Activated CD4-positive, alpha-beta T cell treated with anti-CD3 and anti-CD28 coated beads for 4 hours (primary cell): ENCODE measurements around the gene TBX6.
"Not testable (repeated sequence)": the region's sequence is repeated elsewhere in the genome, so short reads cannot be mapped to it uniquely, and the experiment has no call there.

Experiments
- DNase-seq, 2 donors: peaks; one replicate each; pipeline ENCODE4 v3.0.0-alpha.2; 2020

TBX6 gene, protein sequence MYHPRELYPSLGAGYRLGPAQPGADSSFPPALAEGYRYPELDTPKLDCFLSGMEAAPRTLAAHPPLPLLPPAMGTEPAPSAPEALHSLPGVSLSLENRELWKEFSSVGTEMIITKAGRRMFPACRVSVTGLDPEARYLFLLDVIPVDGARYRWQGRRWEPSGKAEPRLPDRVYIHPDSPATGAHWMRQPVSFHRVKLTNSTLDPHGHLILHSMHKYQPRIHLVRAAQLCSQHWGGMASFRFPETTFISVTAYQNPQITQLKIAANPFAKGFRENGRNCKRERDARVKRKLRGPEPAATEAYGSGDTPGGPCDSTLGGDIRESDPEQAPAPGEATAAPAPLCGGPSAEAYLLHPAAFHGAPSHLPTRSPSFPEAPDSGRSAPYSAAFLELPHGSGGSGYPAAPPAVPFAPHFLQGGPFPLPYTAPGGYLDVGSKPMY

DNA sequence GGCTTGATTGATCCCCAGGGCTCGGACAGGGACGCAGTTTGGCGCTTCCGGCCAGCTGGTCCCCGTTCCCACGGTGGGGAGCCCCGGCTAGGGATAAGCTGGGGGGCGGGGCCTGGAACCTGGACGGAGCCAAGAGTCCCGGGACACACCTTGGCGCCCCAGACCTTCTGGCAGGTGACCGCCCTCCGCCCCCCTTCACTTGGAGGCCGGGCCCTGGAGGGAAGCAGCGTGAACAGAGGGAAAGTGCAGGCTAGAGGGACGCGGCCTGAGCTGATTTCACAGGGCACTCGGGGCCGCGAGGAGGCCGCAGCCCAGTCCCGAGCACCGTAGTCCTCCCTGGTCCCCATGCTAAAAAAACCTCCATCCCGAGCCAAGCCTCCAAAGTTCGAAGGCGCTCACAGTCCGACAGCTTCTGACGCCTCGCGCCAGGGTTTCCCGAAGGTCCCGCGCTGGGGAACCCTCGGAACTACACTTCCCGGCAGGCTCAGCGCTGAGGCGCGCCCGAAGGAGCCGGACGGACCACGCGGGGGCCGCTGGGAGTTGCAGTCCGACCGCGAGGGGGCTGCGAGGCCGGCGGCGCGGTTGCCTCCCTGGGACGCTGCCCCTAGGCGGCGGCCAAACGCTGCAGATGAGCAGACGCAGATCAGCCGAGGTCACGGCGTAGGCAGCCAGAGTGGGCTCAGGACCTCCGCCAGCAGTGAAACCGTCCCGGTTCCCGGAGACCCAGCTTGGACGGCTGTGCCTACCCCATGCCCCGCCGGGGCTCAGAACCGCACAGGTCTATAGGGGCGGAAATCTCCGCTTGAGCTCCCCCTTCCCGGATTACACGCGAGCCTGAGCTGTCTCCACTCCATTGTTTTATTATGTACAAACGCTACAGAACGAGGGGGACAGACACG lies at the start of gene TBX6:
Gene TBX6, minus strand, starts transcription at position 451 of the 899 bp plus-strand sequence. CDS start 731 bp downstream, outside the sequence.
- peak; percentile 92 for DNase-seq

DNA sequence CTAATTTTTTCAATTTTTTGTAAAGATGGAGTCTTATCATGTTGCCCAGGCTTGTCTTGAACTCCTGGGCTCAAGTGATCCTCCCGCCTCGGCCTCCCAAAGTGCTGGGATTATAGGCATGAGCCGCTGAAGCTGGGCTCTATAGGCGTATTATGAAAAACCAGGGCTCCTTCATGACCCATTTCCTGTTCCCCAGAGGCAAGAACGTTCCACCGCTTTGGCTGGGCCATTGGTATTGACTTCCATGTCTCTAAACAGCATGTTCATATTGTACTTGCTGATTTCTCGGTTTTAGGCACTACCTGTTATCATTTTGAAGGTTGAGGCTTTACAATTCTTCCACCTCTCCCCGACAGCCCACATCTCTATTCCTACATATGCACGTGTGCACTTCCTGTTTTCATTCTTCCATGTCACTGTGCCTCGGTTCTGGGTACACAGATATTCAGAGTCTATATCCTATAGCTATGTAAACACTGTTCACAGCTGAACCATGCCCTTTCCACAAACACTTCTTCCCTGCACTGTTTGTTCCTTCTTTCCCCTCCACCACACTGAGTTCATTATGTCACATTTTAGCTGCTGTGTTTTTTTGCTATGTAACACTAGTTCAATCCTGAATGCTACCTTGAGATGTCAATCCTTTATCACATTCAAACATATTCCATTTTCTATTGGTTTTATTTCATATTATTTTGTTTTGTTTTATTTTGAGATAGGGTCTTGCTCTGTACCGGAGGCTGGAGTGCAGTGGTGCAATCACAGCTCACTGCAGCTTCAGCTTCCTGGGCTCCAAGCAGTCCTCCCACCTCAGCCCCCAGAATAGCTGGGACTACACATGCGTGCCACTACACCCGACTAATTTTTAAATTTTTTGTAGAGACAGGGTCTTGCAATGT lies 48.1 kb upstream of the TBX6 start:
- no peak for DNase-seq

DNA sequence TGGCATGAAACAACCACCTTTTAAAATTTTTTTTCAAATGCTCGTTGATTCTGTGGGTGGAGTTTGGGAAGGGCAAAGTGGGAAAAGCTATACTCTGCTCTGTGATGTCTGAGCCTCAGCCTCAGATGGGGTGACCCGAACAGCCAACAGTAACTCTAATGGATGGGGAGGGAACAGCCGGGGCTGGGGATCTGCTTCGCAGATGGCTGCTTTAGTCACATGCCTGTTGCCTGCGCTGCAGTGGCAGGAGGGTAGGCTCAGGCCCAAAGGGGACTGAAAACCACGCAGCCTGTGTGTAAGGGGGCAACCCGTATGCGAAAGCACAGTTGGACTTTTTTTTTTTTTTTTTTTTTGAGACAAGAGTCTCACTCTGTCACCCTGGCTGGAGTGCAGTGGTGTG lies 46.2 kb upstream of the TBX6 start:
- DNase-seq = no peak

DNA sequence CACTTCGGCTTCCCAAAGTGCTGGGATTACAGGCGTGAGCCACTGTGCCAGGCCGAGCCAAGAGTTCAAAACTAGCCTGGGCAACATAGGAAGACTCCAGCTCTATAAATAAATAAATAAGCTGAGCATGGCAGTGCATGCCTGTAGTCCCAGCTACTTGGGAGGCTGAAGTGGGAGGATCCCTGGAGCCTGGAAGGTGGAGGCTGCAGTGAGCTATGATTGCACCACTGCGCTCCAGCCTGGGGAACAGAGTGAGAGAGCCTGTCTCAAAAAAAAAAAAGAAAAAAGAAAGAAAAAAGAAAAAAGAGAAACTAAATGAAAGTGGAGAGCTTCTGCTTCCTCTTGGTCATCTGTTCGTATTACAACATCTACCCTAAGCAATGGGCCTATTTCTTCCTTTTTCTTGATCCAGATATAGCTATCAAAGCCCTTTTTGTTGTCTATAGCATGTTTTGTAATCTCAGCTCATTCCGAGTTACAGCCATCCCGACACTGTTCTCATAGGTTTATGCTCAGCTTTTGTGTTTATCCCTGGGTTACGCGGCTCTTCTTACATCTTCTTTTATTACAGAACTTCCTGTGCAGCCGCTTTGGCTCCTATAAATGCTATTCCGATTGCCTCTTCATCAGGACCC lies 45.4 kb upstream of the TBX6 start:
- no peak for DNase-seq

DNA sequence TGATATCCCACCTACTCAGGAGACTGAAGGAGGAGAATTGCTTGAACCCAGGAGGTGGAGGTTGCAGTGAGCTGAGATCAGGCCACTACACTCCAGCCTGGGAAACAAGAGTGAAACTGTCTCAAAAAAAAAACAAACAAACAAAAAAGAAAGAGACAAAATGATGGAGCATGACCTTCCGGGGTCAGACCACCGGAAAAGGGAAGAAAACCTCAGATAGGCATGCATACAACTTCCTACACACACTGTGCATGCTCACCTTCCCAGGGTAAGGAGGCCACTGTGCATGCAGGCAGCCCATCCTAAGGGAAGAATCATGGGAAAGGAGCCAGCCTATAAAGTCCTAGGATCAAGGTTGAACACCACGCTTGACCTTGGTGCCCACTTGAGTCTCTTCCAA lies 40.9 kb upstream of the TBX6 start:
- no peak for DNase-seq

DNA sequence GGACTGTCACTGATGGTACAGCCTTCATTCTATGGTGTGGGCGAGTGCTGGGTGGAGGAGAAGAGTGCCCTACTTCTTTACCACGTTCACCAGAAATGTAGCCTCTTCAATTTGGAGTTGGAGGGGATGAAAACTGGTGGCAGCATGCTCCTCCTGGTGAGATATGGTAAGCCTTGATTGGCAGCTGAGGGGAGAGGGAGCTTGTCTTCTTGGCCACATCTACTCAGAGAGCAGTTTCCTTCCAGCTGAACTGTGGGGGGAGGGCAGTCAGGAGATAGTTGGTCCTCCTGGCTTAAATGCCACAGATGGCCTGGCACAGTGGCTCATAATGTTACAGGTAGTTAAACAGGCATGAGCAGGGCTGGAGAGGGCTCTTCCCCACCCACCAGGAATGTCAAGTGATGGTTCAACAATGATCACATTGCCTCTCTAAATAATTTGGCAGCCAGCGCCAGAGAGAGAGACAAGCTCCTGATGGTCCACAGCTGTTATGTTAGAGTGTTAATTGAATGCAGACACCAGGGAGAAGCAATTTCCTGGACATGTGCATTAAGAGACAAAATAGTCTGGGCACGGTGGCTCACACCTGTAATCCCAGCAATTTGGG lies 40.2 kb upstream of the TBX6 start:
- DNase-seq = no peak

DNA sequence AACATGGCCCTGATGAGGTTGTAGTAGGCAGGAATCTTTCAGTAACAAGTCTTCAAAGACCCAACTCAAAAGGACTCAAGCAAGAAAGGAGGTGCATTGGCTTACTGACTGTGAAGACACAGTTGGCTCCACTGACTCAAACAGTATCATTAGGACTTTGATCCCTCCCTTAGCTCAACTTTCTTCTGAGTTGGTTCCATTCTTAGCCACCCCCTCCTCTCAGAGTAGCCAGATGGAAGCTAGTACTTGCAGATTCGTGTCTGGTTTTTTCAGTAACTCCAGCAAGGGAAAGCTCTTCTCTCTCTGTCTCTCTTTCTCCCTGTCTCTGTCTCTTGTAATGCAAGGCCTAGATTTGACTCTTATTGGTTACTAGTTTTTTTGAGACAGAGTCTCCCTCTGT lies 36.3 kb upstream of the TBX6 start:
- no peak for DNase-seq

DNA sequence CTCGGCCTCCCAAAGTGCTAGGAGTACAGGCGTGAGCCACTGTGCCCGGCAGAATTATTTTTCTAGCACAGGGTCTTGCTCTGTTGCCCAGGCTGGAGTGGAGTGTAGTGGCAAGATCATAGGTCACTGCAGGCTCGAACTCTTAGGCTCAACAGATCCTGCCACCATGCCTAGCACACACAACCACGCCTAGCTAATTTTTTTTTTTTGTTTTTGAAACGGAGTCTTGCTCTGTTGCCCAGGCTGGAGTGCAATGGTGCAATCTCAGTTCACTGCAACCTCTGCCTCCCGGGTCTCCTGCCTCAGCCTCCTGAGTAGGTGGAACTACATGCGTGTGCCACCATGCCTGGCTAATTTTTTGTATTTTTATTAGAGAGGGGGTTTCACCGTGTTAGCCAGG lies 34.0 kb upstream of the TBX6 start:
- DNase-seq = not testable (repeated sequence)

DNA sequence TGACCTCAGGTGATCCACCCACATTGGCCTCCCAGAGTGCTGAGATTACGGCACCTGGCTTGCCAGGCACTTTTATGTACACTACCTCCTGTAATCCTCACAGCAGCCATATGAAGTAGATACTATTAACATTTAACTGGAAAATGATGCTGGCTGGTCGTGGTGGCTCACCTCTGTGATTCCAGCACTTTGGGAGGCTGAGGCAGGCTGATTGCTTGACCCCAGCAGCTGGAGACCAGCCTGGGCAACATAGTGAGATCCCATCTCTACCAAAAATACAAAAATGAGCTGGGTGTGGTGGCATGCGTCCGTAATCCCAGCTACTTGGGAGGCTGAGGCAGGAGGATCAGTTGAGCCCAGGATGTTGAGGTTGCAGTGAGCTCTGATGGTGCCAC lies 33.3 kb upstream of the TBX6 start:
- no peak for DNase-seq

DNA sequence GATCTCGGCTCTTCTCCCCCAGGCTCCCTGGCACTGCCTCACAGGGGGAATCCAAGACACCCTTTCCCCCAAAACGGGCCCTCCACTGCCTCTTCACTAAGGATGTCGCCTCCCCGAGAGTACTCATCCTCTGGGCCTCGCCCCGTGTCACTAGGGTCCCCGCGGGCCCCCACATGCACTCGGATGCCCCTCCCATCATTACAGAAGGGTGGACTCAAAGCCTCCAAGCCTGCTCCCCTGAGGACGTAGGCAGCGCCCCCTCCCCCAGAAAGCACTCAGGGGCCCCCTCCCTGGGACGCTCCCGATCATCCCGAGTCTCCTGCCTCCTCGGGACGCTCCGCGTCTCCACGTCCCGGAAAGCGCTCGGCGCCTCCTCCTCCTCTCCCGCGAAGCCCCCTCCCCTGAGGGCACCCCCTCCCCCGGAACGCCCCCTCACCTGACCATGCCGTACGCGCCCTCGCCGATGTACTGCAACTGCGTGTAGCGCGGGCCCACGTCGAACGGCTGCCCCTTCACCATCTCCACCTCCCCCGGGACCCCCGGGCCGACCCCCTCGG lies 31.0 kb upstream of the TBX6 start:
- peak in 1 of 2 donors; percentile 13 for DNase-seq

DNA sequence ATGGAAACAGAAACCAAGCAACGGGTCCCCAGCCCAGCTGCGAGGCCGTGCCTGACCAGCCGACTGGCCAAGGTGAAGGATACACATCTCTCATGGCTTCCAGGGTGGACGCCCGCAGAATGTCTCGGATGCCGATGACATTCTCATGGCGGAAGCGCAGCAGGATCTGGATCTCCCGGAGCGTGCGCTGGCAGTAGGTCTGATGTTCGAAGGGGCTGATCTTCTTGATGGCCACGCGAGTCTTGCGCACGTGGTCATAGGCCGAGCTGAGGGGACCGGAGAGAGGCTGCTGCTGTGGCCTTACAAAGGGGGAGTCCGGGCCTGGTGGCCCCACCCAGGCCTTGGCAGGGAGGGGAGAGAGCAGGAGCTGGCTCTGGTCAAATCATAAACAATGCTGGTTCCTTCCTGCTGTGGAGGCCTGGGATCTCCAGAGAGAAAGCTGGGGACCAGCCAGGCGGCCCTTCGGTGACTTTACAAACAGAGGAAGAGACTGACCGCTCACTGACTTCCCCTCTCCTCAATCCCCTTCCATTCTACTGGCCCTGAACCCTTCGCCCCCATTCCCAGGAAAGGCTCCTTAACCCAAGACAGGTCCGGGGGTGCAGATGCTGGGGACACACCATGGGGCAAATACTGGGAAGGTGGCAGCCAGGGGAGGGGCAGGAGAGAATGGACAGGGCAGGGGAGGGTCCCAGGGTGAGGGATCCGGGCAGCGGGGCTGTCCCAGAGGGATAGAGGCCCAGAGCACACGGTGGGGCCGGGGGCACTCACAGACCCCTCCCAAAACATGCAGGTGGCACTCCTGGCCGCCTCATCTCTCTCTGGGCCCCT lies 30.2 kb upstream of the TBX6 start:
- DNase-seq = no peak

DNA sequence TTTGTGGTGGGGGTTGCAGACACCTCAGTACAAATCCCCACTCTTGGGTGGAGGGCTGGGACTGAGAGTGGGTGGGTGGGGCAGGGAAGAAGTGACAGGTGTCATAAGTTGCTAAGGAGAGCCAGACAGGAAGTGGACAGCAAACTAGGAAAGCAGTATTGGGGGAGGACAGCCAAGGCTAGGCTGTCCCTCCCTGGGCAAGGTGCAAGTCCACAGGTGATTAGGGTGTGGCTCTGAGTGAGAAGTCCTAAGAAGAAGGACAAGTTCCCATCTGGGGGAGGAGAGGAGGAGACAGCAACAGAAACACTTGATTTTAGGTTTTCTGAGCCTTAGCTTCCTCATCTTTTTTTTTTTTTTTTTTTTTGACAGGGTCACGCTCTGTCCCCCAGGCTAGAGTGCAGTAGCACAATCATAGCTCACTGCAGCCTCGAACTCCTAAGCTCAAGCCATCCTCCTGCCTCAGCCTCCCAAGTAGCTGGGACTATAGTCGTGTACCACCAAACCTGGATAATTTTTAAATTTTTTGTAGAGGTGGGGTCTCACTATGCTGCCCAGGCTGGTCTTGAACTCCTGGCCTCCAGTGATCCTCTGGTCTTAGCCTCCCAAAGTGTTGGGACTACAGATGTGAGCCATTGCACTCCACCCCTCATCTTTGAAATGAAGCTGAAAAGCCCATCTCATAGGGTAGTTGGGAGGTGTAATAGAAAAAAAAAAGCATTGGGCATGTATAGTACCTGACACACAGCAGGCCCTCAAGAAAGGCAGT lies 28.8 kb upstream of the TBX6 start:
- DNase-seq = no peak

DNA sequence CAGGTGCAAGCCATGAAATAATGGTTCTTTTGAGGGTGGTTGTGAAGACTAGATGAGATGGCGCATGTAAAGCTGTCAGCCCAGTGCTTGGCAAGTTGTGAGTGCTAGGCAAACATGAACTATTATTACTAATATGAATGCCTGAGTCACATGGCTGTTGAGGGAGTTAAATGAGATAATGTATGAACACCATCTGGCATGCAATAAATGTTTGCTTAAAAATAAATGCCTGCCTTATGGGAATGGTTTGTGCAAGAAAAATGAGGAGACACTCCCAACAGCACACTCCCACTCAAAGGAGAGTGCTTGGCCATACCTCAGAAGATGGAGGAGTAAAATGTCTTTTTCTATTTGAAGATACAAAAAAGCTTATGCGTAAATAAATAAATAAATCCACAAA lies 27.7 kb upstream of the TBX6 start:
- DNase-seq = no peak

DNA sequence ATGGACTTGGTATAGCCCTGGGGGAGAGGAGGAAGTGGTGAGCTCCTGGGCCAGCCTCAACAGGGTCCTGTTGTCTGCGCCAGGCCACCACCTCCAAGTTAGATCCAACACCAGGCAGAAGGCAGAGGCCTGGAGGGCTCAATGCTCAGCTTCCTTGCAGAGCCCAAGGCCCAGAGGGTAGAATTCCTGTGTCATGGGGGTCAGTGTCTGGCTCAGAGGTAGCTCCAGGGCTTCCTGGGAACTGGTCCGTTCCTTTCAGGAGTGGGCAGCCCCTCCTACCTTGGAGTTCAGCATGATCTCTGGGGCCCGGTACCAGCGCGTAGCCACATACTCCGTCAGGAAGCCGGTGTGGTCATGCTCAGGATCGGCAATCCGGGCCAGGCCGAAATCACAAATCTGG lies 26.0 kb upstream of the TBX6 start:
- DNase-seq = no peak

DNA sequence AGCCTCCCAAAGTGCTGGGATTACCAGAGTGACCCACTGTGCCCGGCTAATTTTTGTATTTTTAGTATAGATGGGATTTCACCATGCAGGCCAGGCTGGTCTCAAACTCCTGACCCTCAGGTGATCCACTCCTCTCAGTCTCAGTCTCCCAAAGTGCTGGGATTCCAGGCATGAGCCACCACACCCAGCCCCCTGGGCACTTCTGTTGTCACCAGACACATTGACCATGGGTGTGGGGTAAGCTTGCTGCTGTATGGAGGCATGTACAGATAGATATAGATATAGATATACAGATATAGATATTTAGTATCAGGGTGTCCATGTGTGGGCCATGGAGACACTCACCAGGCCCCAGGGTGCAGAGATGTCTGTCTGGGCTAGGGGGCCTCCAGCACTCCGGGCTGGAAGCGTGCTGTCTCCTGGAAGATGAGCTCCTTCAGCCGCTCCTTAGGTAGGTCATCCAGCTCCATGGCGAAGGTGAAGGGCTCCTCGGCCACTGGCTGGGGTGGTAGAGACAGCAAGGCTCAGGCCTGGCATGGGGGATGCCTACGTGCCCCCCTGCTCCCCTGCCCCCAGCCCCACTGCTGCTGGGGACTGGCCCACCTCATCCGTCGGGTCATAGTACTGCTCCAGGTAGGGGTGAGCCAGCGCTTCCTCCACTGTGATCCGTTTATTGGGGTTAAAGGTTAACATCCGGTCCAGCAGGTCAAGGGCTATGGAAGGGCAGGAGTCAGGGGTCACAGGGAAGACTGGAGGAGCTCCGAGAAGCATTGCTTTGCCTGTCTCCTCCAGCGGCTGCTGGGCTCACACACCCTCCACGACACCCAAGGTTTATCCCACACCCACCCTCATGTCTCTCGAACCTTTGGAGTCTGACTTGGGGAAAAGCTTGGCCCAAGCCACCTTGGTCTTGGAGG lies 24.8 kb upstream of the TBX6 start:
- DNase-seq = no peak

DNA sequence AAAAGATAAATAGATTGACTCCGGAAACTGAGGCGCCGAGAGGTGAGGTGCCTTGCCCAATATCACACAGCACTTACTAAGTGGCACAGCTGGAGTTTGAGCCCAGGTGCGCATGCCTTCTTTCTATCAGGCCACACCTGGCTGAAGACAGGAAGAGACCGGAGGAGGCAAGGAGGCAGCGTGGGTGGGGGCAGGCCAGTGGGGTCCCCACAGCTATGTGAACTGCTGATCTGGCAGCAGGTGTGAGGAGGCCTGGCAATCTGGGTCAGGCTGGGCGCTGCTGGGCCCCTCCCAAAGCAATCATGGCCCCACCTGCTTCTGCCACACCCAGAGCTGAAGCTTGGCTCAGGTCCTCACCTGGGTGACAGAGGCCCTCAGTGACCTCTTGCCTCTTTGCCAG lies 23.5 kb upstream of the TBX6 start:
- peak in 1 of 2 donors; percentile 20 for DNase-seq

DNA sequence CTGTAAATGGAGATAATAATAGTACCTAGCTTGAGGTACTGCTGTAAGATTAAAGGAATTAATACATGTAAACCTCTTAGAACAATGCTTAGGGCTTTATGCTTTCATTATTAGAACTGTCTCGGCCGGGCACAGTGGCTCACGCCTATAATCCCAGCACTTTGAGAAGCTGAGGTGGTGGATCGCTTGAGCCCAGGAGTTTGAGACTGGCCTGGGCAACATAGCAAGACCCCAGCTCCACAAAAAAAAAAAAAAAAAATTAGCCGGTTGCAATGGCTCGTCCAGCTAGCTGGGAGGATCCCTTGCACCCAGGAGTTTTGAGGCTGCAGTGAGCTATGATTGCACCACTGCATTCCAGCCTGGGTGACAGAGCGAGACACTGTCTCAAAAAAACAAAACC lies 23.1 kb upstream of the TBX6 start:
- not testable (repeated sequence) for DNase-seq

DNA sequence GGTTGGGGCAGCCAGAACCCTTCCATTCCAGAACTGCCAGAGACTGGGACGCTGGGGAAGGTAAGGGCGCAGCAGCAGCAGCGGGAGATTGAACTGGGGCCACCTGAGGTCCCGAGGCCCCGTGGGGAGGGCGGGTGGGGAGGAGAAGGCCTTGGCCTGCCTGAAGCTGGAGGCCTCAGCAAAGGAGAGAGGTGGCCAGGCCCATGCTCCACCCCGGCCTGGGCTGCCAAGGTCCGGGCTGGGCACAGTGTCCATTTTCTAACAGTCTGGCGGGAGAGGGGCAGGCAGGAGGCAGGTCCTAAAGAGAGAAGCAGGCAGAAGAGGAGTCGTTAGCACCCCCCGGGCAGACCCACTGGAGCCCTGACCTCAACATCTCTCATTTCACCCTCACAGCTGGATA lies 22.7 kb upstream of the TBX6 start:
- no peak for DNase-seq
